CD14-positive monocyte (primary cell): ENCODE measurements around the gene AIFM3. TPM values are rescaled to one million over a fixed set of nuclear protein-coding genes. Genes with fewer than 3 reads are reported as not detected.

Experiments used
- DNase-seq, 3 donors: peaks; one replicate each; pipeline ENCODE4 v3.0.0-alpha.2; 2011 to 2022
- H2AFZ ChIP-seq: 2 replicates; pipeline ENCODE4 v1.6.0; 2012; ENCODE audit warnings: mild to moderate bottlenecking, low read depth, low read length, inconsistent platforms; ENCODE audit not compliant: insufficient read depth, poor library complexity, severe bottlenecking
- H3K27ac ChIP-seq, 2 donors: 1 replicate in 1 of 2; 2 replicates in 1 of 2; pipeline ENCODE4 v1.5.1; 2012 to 2013; ENCODE audit warnings: low read length in 2 of 2, control low read depth in 1 of 2, inconsistent platforms in 1 of 2, low read depth in 1 of 2, mild to moderate bottlenecking in 1 of 2
- H3K27me3 ChIP-seq, 2 donors: one replicate each; pipeline versions ENCODE4 v1.6.0 to v1.6.1; 2011 to 2013; ENCODE audit warnings: low read length in 2 of 2; ENCODE audit not compliant: control insufficient read depth in 2 of 2, insufficient read depth in 2 of 2
- H3K36me3 ChIP-seq, 2 donors: replicated peaks in 1 of 2; 1 replicate in 1 of 2; 2 replicates in 1 of 2; pipeline versions ENCODE4 v1.5.1 to v1.6.1; 2012 to 2013; ENCODE audit warnings: low read length in 2 of 2, control low read depth in 1 of 2, inconsistent platforms in 1 of 2, mild to moderate bottlenecking in 1 of 2; ENCODE audit not compliant: insufficient read depth in 2 of 2, control insufficient read depth in 1 of 2
- H3K4me1 ChIP-seq, 2 donors: 1 replicate in 1 of 2; 2 replicates in 1 of 2; pipeline versions ENCODE4 v1.5.1 to v1.6.1; 2012 to 2013; ENCODE audit warnings: low read length in 2 of 2, control low read depth in 1 of 2, inconsistent platforms in 1 of 2, mild to moderate bottlenecking in 1 of 2, moderate library complexity in 1 of 2; ENCODE audit not compliant: insufficient read depth in 2 of 2, control insufficient read depth in 1 of 2
- H3K4me2 ChIP-seq: replicated peaks from 2 replicates; pipeline ENCODE3; 2012; ENCODE audit warnings: low read length, moderate library complexity, mild to moderate bottlenecking; ENCODE audit not compliant: poor library complexity, severe bottlenecking; ENCODE audit errors: extremely low read depth
- H3K4me3 ChIP-seq, 3 experiments: fragments of 200-600 bp in 1 of 3; sonication (generic) in 1 of 3; replicated peaks in 1 of 3; 1 replicate in 2 of 3; 2 replicates in 1 of 3; pipeline ENCODE4 v1.5.1; 2011 to 2013; ENCODE audit warnings: low read length in 3 of 3, mild to moderate bottlenecking in 3 of 3, control low read depth in 2 of 3, low read depth in 2 of 3, inconsistent platforms in 1 of 3, moderate library complexity in 1 of 3
- H3K79me2 ChIP-seq: 2 replicates; pipeline ENCODE4 v1.6.0; 2012; ENCODE audit warnings: mild to moderate bottlenecking, control low read depth, inconsistent platforms, low read length, moderate library complexity; ENCODE audit not compliant: insufficient read depth
- H3K9ac ChIP-seq: 2 replicates; pipeline ENCODE4 v1.6.0; 2017; ENCODE audit warnings: low read length, mild to moderate bottlenecking; ENCODE audit not compliant: insufficient read depth, poor library complexity, severe bottlenecking
- H3K9me3 ChIP-seq, 2 donors: replicated peaks in 1 of 2; 1 replicate in 1 of 2; 2 replicates in 1 of 2; pipeline versions ENCODE4 v1.5.1 to v1.6.1; 2012 to 2013; ENCODE audit warnings: low read length in 2 of 2, control low read depth in 1 of 2; ENCODE audit not compliant: control insufficient read depth in 1 of 2, insufficient read depth in 1 of 2
- H4K20me1 ChIP-seq: 2 replicates; pipeline ENCODE4 v1.6.0; 2012; ENCODE audit warnings: mild to moderate bottlenecking, low read length, control low read depth, moderate library complexity; ENCODE audit not compliant: insufficient read depth
- H3K27ac Mint-ChIP-seq, 7 donors: one replicate each; pipeline ENCODE4 v1.8.0; 2020; ENCODE audit warnings: mild to moderate bottlenecking in 7 of 7, mixed read lengths in 7 of 7, moderate library complexity in 6 of 7, inconsistent platforms in 2 of 7
- H3K27me3 Mint-ChIP-seq, 3 donors: one replicate each; pipeline ENCODE4 v1.8.0; 2021 to 2022; ENCODE audit warnings: low read depth in 3 of 3, mild to moderate bottlenecking in 3 of 3, mixed read lengths in 3 of 3, moderate library complexity in 3 of 3, inconsistent platforms in 1 of 3
- H3K36me3 Mint-ChIP-seq, 2 donors: one replicate each; pipeline ENCODE4 v1.8.0; 2020; ENCODE audit warnings: mixed read lengths in 2 of 2, inconsistent platforms in 1 of 2, mild to moderate bottlenecking in 1 of 2
- H3K4me1 Mint-ChIP-seq: one replicate; pipeline ENCODE4 v1.8.0; 2020; ENCODE audit warnings: mild to moderate bottlenecking, mixed read lengths
- H3K4me3 Mint-ChIP-seq, 2 donors: one replicate each; pipeline ENCODE4 v1.8.0; 2020; ENCODE audit warnings: mild to moderate bottlenecking in 2 of 2, mixed read lengths in 2 of 2, moderate library complexity in 1 of 2
- H3K9me3 Mint-ChIP-seq, 7 donors: one replicate each; pipeline ENCODE4 v1.8.0; 2020 to 2022; ENCODE audit warnings: mixed read lengths in 7 of 7, mild to moderate bottlenecking in 6 of 7, moderate library complexity in 6 of 7, inconsistent platforms in 2 of 7
- WGBS: methylation state at CpG from one replicate; pipeline ENCODE4 v1.1.5; 2013; ENCODE audit warnings: missing lambda C conversion rate; ENCODE audit not compliant: insufficient coverage; 5-methylcytosine and 5-hydroxymethylcytosine counted together
- intact Hi-C, 2 donors: fragments of 100-400 bp; cut with micrococcal nuclease; formaldehyde crosslinking; loops; one replicate each; pipeline versions ENCODE4 v1.15.0 to v1.15.1; 2023
- polyA plus RNA-seq, 3 donors: library from polyadenylated mRNA; depleted of rRNA in 1 of 3; unstranded in 2 of 3; stranded (reverse) in 1 of 3; fragments of 300-500 nt in 2 of 3; fragments of >200 nt in 1 of 3; fragmentation: Illumina TruSeq in 2 of 3; gene quantifications; 1 replicate in 2 of 3; 2 replicates in 1 of 3; pipeline ENCODE4 v1.2.3, GENCODE V29; 2012 to 2021
- TF ChIP-seq, protein P1 (sequence below): fragments of 200-600 bp; IDR thresholded peaks from one replicate; pipeline ENCODE4 v1.8.0; 2022; ENCODE audit warnings: antibody characterized with exemption, mild to moderate bottlenecking

Gene AIFM3
- polyA plus RNA-seq, 3 donors: 2.1 to 40.9 (median 2.3) TPM

DNA sequence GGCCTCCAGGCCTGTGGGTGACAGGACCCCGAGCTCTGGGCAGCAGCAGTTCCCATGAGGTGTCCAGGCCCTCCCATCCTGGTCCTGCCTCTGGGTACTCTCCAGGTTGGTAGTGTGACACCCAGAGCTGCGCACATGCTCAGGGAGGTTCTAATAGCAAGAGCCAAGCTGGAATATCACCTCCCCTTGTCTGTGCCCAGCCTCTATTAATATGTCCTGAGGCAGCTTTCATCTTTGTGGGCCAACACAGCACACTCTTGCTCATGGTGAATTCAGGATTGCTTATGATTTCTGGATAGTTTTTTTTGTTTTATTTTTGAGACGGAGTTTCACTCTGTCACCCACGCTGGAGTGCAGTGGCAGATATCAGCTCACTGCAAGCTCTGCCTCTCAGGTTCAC lies 51.3 kb downstream of the AIFM3 start:
- Histone ChIP-seq H3K79me2 (no peaks in the 10 kb centered on the region), H3K4me1 (peaks cover 15 to 19% of the 10 kb centered on the region in 2 donors), H3K4me3 (no peak overlapping the region), H3K27me3 (peaks cover 0 to 14% of the 10 kb centered on the region in 2 donors), H4K20me1 (no peaks in the 10 kb centered on the region), H2AFZ (no peak overlapping the region), H3K9me3 (no peaks in the 10 kb centered on the region), H3K36me3 (no peaks in the 10 kb centered on the region), H3K4me2 (no peak overlapping the region), H3K27ac (no peak overlapping the region), H3K9ac (no peak overlapping the region)
- 100% methylated on average over 1 of the region's 4 CpGs for WGBS
- no peak overlapping the region for H3K4me3 Mint-ChIP-seq
- H3K9me3 Mint-ChIP-seq: peaks cover 0 to 5% (median 0%) of the 10 kb centered on the region in 7 donors
- peaks cover 13 to 42% (median 18%) of the 10 kb centered on the region in 3 donors for H3K27me3 Mint-ChIP-seq
- peaks cover 13% of the 10 kb centered on the region for H3K4me1 Mint-ChIP-seq
- no peak overlapping the region for H3K27ac Mint-ChIP-seq
- DNase-seq: no peak
- TF ChIP-seq, protein P1, sequence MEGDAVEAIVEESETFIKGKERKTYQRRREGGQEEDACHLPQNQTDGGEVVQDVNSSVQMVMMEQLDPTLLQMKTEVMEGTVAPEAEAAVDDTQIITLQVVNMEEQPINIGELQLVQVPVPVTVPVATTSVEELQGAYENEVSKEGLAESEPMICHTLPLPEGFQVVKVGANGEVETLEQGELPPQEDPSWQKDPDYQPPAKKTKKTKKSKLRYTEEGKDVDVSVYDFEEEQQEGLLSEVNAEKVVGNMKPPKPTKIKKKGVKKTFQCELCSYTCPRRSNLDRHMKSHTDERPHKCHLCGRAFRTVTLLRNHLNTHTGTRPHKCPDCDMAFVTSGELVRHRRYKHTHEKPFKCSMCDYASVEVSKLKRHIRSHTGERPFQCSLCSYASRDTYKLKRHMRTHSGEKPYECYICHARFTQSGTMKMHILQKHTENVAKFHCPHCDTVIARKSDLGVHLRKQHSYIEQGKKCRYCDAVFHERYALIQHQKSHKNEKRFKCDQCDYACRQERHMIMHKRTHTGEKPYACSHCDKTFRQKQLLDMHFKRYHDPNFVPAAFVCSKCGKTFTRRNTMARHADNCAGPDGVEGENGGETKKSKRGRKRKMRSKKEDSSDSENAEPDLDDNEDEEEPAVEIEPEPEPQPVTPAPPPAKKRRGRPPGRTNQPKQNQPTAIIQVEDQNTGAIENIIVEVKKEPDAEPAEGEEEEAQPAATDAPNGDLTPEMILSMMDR: no peak
- no peaks in the 10 kb centered on the region for H3K36me3 Mint-ChIP-seq
- intact Hi-C loops: loop anchor here in 1 of 2 donors (10.0 kb wide), 1 partner anchor 134 kb away; no protein-coding TSS in a partner anchor

DNA sequence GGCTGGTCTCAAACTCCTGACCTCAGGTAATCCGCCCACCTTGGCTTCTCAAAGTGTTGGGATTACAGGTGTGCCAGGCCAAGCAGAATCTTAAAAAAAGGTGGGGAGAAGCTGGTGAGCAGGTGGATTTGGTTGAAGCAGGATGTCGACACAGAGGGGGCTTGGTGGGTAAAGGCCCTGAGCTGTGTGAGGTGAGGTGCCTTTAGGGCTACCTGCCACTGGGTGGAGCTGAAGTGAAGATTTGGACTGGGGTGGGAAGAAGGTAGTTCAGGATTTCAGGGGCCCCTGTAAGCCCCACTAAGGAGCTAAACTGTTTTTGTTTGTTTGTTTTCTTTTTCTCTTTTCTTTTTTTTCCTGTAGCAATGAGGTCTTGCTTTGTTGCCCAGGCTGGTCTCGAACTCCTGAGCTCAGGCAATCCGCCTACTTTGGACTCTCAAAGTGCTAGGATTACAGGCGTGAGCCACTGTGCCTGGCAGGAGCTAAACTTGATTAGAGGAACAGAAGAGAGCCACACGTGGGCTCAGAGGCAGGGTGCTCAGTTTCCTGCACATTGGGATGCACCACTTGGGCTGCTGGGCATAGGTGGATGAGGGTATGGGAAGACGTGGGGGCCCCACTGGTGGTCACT lies 53.9 kb downstream of the AIFM3 start:
- Histone ChIP-seq H3K9ac (no peak overlapping the region), H3K4me3 (no peak overlapping the region), H3K9me3 (no peaks in the 10 kb centered on the region), H3K36me3 (no peaks in the 10 kb centered on the region), H3K79me2 (no peaks in the 10 kb centered on the region), H3K4me1 (no peaks in the 10 kb centered on the region), H4K20me1 (no peaks in the 10 kb centered on the region), H2AFZ (no peak overlapping the region), H3K27ac (no peak overlapping the region), H3K27me3 (no peaks in the 10 kb centered on the region), H3K4me2 (no peak overlapping the region)
- peaks cover 5 to 19% (median 10%) of the 10 kb centered on the region in 3 donors for H3K27me3 Mint-ChIP-seq
- H3K27ac Mint-ChIP-seq: no peak overlapping the region
- H3K9me3 Mint-ChIP-seq: peaks cover 0 to 5% (median 0%) of the 10 kb centered on the region in 7 donors
- no peaks in the 10 kb centered on the region for H3K4me1 Mint-ChIP-seq
- H3K36me3 Mint-ChIP-seq: no peaks in the 10 kb centered on the region
- TF ChIP-seq, protein P1: peak; percentile 32
- no peak for DNase-seq
- intact Hi-C loops: loop anchor here in 1 of 2 donors (10.0 kb wide), 1 partner anchor 56 kb away; the partner anchor contains the start of gene AIFM3
- no peak overlapping the region for H3K4me3 Mint-ChIP-seq
- 62% methylated on average over 6 of the region's 7 CpGs for WGBS
